Hematopoietic multipotent progenitor cell treated with erythropoietin and hydrocortisone succinate and interleukin-3 and kit ligand, for 8 days (in vitro differentiated cells): Measurements from ENCODE around the gene RANBP3.

ENCODE experiments used
- DNase-seq: peaks from one replicate; pipeline ENCODE4 v3.0.0-alpha.2; 2015

RANBP3 gene

GRCh38 chr19:5948752-5949564 is 29.0 kb downstream of the RANBP3 start:
- no peak for DNase-seq

GRCh38 chr19:5947435-5947834 is 30.5 kb downstream of the RANBP3 start:
- DNase-seq, result no peak

DNA sequence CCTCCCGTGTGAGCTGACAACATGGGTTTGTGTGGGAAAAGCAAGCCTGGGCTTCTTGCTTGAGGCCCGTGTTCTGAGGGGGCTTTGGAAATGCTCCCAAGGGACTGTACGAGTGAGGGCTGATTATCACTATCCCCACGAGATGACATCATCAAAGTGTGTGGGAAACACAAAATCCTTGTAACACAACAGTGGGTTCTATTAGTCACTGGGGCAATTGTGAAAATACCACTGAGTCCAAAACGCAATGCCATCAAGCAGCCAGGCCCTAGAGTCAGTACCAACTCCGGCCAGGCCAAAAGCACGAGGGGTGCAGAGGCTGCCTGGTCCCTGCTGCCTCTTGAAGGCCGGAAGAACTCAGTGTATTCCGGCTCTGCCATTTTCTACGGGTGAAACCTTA is 34.3 kb downstream of the RANBP3 start:
- DNase-seq, result no peak

DNA sequence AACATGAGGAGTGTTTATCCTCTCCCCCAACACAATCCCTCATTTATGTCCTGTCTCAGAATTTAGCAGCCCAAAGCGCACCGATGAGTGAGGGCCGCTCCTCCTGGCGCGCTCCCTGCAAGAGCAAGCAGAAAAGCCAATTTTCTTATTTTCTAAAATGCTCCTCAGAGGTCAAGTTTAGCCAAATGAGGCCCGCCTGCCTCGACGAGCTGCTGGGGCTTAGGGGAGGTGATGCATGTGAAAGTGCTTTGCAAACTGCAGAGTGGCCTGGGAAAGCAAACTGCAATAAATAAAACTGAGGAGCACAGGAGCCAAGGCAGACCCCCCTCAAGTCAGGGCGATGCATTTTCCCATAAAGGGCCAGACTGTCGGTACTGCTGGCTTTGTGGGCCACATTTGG is 34.9 kb downstream of the RANBP3 start:
- no peak for DNase-seq

DNA sequence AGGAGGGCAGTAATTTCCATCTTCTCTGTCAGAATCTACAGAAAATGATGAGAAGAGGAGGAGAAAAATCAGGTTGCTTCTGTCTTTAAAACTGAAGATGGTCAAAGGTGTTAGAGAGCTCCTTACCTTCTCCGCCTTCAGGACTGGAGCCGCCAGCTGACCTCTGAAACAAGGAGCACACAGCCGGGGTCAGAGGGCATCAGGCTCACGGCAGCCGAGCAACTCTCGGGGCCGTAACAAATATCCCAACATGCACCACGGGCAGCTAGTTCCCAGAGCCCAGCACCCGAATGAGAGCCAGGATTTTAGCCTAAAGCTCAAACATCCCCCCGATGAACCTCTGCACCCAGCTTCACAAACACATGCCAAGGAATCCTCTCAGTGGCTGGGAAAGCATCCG is 36.3 kb downstream of the RANBP3 start:
- DNase-seq, result no peak

DNA sequence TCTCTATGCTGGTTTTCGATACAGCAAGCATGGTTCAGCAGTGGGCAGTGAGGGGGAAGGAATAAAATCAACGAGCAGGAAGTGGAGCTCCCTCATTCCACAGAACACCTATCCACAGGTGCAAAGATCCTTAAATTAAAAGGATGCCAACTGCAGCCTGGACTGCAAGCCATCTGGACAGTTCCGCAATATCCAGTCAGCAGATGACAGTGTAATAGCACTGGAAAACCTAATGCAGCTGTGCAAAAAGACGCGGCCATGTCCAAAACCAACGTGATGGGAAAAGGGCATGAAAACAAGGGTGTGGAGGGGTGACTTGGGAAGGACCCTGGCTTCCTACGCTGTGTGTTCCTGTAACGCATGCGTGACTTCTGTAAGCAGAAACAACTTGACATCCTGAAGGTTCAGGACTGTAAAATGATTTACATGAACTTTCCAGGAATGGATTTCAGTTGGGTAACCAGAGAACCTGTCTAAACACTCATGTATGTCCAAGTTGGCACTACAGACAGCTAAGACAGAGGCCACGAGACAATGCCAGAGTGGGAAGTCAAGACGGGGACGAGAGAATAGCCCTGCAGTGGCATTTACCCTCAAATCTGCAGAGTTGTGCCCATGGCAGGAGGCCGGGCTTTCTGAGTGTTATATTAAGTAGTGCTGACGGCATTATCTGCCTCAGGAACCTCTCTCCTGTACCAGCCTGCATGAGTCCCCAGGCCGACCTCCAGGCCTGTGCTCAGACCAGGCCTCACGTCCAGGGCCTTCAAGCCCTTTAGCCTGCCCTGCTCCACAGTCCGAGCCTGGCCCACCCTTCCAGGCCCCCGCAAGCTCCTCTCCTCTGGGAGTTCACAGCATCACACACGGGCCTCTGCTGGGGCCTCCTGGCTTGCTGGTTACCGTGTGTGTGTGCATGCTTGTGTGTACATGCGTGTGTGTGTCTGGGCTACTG is 37.4 kb downstream of the RANBP3 start:
- DNase-seq, result no peak

GRCh38 chr19:5937550-5937949 is 40.4 kb downstream of the RANBP3 start:
- no peak for DNase-seq

DNA sequence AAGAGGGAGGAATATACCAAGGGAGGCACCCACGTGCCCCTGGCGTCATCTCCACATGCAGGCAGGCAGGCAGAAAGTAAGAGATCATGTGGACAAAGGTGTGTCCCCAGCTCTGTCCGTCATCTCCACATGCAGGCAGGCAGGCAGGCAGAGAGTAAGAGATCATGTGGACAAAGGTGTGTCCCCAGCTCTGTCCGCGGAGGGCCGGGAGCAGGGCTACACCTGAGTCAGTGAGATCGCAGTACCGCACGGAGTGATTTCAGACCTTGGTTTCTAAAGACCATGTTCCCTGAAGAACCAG is 41.7 kb downstream of the RANBP3 start:
- DNase-seq, result no peak

DNA sequence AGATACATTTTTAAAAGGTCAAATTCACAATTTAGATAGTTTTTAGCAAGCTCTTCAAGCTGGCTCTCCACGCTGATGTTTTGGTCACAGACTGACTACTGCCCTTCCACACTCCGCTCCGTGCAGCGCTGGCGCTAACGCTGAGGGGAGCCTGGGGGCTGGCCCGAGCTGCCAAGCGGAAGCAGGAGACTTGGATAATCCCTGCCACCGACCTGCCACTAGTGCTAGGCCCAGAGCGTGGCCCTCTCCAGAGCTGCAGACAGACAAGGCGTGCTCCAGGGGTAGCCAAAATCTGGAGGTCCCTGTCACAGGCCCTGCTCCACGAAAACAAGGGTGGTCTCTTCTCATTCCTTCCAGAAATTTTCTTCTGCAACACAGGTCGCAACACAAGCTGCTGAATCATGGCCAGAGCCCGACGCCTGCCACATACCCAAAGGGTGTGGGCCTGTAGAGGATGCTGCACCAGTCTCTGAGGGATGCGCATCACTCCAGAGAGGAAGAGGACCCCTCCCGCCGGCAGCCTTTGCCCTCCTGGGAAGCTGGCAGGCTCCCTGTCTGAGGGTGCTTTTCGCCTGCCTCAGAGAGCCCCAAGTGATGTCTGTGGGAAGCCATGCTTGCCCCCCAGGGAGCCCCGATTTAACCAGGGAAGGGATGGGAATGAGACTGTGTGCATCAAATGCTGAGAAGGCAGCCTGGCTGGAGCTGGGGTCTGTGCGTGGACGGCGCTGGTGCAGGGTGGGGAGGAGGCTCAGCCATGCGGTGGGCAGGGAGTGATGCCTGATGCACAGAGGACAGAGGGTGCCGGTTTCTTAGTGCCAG is 42.3 kb downstream of the RANBP3 start:
- DNase-seq, result no peak

- no peak for DNase-seq
These were observed 43.0 kb downstream of the RANBP3 start for GRCh38 chr19:5934774-5935472.

DNA sequence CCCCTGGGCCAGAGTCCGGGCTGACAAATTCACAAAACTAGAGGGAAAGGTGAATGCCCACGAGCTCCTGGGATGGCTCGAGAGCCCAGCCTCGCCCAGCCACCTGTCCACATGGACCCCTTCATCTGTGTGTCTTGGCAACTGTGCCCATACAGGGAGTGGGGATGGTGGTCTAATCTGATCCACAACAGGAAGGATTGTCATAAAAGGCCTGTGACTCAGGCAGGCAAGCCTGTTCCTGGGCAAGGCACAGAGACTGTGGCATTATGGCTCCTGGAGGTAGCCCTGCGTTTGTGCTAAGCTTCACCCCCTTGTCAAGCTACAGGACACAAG is 43.9 kb downstream of the RANBP3 start:
- no peak for DNase-seq

DNA sequence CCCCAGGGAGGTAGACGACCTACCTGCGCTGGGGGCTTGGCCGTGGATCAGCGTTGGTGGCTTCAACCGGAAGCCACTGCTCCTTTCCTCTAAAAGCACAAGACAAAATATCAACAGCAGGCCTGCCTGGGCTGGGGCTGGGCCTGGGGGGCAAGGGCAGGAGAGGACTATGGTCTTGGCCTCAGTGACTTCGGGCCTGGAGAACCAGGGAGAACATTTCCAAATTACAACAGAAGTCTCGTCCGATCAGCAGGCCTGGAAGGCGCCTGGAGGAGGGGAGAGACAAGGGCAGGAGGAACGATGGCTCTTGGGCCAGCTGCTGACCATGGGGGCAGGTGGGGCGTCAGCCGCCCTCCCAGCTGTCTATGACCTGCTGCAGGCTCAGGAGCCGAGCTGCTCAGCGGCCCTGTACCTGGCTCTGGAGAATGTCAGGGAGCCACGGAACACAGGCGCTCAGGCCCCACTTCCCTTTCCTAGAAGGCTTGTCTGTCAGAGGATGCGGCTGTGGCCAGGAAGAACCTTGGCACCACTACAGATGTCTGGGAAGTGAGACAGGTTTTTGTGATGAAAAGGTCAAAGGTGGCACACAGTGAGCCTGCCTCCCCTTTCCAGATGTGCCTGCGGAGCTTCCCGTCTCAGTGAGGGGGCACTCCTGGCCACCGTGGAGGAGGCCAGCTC is 44.4 kb downstream of the RANBP3 start:
- no peak for DNase-seq

DNA sequence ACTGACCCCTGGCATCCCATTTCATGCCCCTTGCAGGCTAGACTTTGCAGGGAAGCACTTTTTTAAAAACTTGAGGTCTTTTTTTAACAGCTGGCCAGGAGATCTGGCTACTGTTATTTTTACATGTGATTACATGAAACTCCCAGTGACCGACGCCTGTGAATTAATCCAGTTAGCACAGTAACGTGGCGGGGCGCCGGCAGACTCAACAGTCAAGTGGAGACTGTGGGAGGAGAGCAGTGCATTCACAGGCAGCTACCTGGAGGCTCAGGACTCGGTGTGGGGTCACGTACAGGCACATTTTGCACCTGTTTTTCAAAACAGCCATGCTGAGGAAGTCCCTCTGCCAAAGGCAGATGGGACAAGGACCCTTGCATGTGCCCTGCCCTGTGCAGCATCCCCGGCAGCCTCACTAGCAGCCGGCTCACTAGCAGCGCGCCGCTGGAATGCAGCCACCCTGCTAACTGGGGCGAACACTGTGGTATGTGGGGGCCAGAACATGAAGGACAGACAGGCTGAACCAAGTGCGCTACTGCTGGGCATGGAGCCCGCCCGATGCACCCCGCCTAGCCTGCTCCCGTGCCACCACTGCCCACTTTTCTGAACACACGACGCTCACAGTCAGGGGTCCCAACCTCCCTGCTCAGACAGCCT is 45.2 kb downstream of the RANBP3 start:
- no peak for DNase-seq

DNA sequence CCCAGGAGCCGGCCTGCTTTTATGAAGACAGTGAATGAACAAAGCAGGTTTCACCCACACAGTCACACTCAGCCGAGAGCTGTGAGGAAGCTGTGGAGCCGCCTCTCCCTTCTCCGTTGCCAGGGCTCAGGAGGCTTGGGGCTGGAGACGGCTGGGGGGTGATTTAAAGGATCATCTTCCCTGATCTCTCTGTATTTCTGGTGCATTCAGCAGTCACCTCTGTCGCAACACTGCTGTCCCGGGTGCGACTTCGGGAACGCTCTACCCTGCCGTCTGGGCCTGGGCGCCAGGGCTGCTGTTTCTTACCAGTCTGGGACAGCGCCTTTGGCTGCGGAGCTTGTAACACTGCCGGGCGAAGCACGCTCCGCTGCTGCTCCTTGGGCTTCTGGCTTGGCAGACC is 45.8 kb downstream of the RANBP3 start:
- no peak for DNase-seq

DNA sequence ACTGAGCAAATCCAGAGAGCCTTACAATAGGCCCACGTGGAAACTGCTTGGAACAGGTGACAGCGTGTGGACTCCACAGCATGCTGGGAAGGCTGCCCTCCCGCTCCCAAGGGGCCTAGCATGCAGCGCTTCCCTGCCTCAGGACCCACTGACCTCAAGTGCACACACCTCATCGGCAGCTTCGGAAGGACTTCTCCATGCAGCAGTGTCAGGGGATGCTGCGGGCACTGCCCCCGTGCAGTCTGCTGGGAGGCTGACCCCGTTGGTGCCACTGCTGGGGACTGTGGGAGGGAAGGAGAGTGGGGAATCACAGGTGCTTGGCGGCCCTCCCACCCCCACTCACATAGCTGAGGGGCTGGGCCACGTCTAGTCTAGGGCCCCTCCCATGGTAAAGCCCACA is 46.7 kb downstream of the RANBP3 start:
- no peak for DNase-seq

DNA sequence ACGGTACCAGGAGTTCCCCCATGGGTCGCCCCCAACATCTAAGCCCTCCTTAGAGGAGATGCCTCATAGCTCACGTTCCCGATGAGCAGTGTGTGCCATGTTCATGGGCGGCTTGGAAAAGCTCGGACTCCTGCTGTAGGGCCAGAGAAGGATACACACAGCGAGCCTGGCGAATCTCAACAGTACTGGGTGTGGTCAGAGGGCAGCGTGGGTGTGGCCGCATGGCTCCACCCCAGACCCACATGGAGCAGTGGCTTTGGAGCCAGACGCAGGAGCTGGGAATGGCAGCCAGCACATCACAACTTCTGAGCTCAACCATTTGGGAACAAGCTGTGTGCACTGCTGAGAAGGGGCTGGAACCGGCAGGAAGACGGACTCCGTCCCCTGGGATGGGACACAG is 48.3 kb downstream of the RANBP3 start:
- DNase-seq, result no peak

DNA sequence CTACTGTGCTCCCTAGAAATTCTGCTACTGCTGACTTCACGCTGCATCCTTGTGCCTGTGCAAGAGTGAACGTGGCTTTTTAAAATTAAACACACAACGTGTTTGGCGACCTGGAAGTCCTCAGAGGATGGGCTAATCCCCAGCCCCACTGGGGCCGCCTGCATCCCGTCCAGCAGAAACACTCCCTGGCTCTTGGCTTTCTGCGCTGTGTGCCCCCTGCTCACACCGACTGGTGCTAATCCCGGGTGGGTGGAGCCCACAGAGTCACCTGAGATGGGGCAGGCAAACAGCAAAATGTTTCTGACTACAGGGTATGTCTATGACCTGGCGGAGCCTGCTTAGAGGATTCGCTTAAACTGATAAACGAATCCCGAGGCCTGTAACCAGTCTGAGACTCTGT is 48.8 kb downstream of the RANBP3 start:
- no peak for DNase-seq

GRCh38 chr19:5927441-5927821 is 50.5 kb downstream of the RANBP3 start:
- DNase-seq, result no peak

DNA sequence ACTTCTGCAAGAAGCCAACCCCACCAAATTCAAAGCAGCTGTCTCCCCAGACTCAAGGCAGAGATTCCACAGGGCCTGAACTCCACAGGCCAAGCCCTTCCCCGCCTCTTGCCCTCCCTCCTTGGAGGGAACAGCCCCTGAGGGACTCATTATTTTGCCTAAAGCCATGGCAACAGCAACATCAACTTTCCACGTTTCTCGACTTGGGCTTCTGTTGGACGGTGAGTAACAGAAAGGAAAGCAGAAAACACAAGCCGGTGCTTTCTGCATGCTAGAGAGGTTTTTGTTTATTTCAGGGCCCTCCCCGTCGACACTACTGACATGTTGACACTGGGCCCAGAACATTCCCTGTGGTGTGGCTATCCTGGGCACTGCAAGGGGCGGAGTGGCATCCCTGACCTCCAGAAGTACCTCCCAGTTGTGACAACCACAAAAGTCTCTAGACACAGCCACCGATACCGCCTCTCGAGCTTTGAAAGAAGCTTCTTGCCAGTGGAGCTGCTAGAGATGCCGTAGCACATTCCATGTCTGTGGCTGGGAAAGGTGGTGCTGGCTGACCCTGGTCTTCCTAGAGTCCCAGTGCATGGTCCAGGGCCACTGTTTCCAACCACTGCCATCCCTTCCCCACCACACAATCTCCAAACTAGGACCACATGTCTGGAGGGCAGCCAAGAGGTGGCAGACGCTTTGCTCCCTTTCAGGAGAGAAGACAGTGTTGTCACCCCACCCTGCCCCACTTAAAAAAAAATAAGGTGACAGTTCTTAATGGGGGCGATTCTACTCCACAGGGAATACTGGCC is 51.1 kb downstream of the RANBP3 start:
- no peak for DNase-seq

GRCh38 chr19:5925830-5926427 is 52.0 kb downstream of the RANBP3 start:
- DNase-seq, result no peak

GRCh38 chr19:5923356-5923755 is 54.6 kb downstream of the RANBP3 start:
- no peak for DNase-seq
